NCI-H524 (cell line): ENCODE results near the gene OR4K13.

Experiments
- DNase-seq, 2 experiments: peaks; one replicate each; lab custom pipeline; 2025; lab: John Stamatoyannopoulos, UW

OR4K13 gene, protein sequence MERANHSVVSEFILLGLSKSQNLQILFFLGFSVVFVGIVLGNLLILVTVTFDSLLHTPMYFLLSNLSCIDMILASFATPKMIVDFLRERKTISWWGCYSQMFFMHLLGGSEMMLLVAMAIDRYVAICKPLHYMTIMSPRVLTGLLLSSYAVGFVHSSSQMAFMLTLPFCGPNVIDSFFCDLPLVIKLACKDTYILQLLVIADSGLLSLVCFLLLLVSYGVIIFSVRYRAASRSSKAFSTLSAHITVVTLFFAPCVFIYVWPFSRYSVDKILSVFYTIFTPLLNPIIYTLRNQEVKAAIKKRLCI

DNA sequence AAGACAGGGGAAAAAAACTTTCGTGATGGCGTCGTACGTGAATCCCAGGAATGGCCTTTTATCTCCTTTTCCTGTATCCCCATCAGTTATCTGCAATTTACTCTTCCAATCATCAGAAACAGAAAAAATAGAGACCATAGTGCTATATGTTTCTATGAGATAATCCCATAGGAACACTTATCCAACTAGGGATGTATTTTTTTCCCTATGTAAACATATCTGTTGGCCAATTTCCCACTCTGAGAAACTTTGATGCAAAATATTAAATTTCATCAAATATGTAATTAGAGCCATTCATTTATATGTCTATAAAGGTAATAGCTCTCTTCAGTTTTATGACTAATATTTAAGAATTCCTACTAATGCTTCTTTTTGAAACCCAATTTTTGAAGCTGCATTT lies at the start of gene OR4K13:
TSS of gene OR4K13 (minus strand) at position 101 of the 400 bp plus-strand sequence. CDS start 1,280 bp downstream, outside the sequence.
- DNase-seq: no peak

DNA sequence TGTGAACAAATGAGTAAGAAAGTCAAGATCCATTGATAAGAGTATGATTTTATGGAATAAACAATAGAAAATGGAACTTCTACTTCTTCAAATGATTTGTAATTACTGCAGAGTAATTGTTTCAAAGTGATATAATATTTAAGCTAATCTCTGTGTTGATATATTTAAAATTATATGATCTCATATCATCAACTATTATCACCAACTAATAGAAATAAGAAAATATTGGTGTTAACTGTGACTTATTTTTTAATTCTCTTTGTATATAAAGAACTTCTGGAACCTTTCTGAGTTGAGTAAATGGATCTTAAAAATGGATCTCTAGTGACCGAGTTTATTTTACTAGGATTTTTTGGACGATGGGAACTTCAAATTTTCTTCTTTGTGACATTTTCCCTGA lies 23.9 kb upstream of the OR4K13 start, which contains the start of gene OR4L1:
TSS of gene OR4L1 (plus strand) at position 301 of the 400 bp plus-strand sequence. CDS start at position 301, 0 bp downstream.
- DNase-seq: no peak

DNA sequence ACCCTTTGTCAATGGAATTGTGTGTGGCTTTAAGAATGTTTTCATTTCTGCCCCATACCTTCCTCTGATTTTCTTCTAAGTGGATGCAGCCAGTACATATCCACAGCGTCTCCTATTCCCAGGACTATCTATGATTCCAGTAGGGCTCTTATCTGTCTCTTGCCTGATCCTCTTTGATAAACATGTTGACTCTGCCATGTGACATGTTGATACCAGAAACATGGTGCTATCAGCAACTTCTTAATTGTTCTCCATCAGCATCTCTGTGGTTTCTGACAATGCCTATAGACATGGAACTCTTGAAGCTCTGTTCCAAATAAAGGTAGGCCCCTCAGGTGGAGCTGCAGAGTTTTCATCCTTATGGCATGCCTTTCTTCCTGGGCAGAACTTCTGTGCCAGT lies 12.4 kb upstream of the OR4K13 start:
- DNase-seq: no peak

DNA sequence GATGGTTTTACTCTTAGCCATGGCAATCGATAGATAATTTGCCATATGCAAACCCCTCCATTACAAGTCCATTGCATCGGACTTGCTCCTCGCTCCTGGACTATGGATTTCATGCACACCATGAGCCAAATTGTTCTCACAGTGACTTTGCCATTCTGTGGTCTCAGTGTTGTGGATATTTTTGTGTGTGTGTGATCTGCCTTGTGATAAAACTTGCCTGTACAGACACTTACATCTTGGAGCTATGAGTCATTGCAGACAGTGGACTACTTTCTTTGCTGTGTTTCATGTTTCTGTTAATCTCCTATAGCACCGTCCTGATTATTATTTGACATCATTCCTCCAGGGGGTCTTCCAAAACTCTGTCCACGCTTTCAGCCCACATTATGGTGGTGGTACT lies 8.4 kb upstream of the OR4K13 start:
- no peak for DNase-seq

DNA sequence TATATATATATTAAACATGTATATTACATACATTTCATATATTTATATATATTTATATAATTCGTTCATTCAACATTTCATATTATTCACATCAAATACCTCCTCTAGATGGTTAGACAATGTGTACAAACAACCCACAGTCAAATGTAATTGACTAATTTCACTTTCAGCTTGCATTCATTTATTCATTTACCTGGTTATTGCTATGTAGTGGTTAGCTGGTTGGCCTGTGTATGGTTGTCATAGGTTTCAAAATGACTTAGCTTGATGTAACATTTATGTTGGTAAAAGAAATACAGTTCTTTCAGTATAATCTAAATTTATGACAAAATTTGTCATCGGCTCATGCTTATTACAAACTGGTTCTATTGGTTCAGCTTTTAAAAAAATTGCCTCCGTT lies 389 bp downstream of the OR4K13 start:
- DNase-seq: no peak

DNA sequence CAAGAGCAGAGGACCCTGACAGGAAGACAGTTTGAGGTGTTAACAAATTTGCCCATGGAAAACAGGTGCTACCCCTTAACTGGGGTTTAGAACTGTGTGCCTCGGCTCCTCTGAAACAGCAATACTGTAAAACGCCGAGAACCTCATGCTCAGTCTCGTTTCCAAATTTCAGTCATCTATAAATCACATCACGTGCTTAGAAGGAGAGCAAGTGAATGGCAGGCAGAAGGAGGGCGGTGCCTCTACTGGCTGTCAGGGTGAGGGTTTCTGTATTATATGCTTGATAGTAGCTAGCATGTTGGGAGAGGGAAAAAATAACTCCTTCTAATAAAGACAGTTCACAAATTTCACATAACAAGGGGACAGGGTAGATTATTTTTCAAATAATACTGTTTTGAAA lies 4.8 kb downstream of the OR4K13 start:
- no peak for DNase-seq

DNA sequence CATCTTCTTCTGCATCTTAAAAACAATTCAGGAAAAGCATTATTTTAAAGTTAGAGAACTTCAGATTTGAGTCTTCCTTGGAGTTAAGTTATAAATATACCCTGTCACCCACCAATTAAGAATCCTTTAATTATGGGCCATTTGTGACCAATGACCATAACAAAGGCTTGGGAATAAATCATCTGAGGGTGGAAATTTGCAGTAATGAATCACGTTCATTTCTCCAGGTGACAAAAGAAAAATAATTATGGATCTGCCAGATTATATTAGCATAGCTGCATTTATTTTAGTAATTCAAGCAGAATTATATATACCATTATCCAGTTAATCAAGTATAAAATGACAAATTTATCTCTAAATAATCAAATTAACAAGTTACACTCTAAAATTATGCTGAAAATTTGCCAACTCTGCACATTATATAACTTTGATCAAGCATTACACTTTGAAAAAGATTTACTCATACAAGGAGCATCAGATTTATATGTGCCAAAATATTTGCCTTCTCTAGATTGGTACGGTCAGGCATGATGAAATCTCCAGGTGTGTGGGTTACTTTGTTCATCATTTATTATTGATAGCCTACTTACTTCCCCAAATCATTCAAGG lies 16.5 kb downstream of the OR4K13 start, which contains the start of gene OR4K14:
TSS of gene OR4K14 (minus strand) at position 51 of the 609 bp plus-strand sequence. CDS start 4,114 bp downstream, outside the sequence.
- no peak for DNase-seq

DNA sequence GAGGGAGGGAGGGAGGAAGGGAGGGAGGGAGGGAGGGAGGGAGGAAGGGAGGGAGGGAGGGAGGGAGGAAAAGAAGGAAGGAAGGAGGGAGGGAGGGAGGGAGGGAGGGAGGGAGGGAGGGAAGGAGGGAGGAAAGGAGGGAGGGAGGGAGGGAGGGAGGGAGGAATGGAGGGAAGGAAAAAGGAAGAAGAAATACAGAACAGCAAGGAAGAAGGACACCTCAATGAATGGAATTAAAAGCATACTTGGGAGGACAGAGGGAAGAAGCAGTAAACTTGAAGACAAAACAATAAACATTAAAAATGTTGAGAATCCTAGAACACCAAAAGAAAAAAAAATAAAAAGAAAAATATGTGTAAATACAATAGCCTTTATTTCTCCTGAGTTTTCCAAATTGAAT lies 27.7 kb downstream of the OR4K13 start:
- no peak for DNase-seq

DNA sequence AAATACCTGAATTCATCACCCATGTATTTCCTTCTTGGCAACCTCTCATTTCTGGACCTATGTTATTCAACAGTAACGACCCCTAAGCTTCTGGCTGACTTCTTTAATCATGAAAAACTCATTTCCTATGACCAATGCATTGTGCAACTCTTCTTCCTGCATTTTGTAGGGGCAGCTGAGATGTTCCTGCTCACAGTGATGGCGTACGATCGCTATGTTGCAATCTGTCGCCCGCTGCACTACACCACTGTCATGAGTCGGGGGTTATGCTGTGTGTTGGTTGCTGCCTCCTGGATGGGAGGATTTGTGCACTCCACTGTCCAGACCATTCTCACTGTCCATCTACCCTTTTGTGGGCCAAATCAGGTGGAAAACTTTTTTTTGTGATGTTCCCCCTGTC lies 33.5 kb downstream of the OR4K13 start:
- no peak for DNase-seq

DNA sequence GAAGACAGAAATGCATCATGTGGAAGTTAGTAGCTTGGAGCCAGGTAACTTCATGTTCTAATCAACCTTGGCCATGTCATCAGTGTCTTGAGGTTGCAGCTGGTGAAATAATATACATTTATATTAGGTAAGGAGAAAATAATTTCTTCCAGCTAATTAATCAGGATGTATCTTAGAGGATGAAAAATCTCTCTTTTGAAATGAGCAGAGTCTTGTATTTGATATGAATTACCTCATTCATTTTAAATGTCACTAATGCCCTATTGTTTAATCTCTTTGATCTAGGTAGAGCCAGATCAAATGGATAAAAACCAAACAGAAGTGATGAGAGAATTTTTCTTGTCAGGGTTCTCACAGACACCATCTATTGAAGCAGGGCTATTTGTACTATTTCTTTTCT lies 34.0 kb downstream of the OR4K13 start, which contains the start of gene OR4Q2:
TSS of gene OR4Q2 (plus strand) at position 301 of the 400 bp plus-strand sequence.
- no peak for DNase-seq

DNA sequence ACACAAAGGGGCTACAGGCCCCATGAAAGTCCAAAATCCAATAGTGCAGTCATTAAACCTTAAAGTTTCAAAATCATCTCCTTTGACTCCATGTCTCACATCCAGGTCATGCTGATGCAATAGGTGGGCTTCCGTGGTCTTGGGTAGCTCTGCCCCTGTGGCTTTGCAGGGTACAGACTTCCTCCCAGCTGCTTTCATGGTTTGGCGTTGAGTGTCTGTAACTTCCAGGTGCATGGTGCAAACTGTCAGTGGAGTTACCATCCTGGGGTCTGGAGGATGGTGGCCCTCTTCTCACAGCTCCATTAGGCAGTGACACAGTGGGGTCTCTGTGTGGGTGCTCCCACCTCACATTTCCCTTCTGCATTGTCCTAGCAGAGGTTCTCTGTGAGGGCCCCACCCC lies 42.4 kb downstream of the OR4K13 start:
- no peak for DNase-seq
